Kidney tubule cell (primary cell): ENCODE data around the gene CDKN1A.

Experiments used
- DNase-seq: peaks from one replicate; pipeline ENCODE4 v3.0.0-alpha.2; 2018; ENCODE audit warnings: low spot score

CDKN1A gene

GRCh38 chr6:36677059-36677749 is 1.3 kb upstream of the CDKN1A start:
- no peak for DNase-seq

- no peak for DNase-seq
Observed at GRCh38 chr6:36677753-36678487, 594 bp upstream of the CDKN1A start.

- peak; percentile 85 for DNase-seq
Observed at GRCh38 chr6:36679043-36679833, 724 bp downstream of the CDKN1A start.

- DNase-seq: peak; percentile 92
Observed at GRCh38 chr6:36682328-36683144, 4.0 kb downstream of the CDKN1A start.

- peak; percentile 37 for DNase-seq
Observed at GRCh38 chr6:36683145-36683655, 4.7 kb downstream of the CDKN1A start.

GRCh38 chr6:36683656-36684446 is 5.3 kb downstream of the CDKN1A start:
- DNase-seq: no peak

GRCh38 chr6:36684447-36684812 is 5.9 kb downstream of the CDKN1A start:
- DNase-seq: no peak

GRCh38 chr6:36685166-36685924 is 6.8 kb downstream of the CDKN1A start:
- DNase-seq: no peak

- no peak for DNase-seq
Observed at GRCh38 chr6:36685926-36686667, 7.6 kb downstream of the CDKN1A start.

- no peak for DNase-seq
Observed at GRCh38 chr6:36686668-36687513, 8.4 kb downstream of the CDKN1A start.

- peak; percentile 39 for DNase-seq
Observed at GRCh38 chr6:36688063-36688738, 9.7 kb downstream of the CDKN1A start.

- DNase-seq: peak; percentile 37
Observed at GRCh38 chr6:36688739-36689075, 10.2 kb downstream of the CDKN1A start.

- peak; percentile 22 for DNase-seq
Observed at GRCh38 chr6:36691011-36691410, 12.5 kb downstream of the CDKN1A start.

- no peak for DNase-seq
Observed at GRCh38 chr6:36691612-36692011, 13.1 kb downstream of the CDKN1A start.

GRCh38 chr6:36692220-36692619 is 13.7 kb downstream of the CDKN1A start:
- no peak for DNase-seq

GRCh38 chr6:36692861-36693702 is 14.6 kb downstream of the CDKN1A start:
- DNase-seq: no peak

GRCh38 chr6:36694616-36695015 is 16.1 kb downstream of the CDKN1A start:
- DNase-seq: no peak
